ENCODE results near the gene EFCAB14.

DNA sequence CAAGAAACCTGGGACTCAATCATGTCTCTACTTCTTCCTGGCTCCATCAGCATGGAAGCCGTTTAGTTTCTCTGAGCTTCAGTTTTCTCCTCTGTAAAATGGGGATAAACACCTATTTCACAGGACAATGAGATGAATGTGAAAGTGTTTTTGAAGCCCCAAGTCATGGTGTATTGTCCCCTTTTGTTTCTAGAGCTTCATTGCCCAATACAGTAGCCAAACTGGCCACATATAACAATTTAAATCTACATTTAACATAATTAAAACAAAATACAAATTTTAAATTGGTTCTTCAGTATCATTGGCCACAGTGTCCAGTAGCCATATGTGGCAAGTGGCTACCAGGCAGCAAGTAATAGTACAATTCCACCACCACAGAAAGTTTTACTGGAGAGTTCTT lies 2.3 kb upstream of the EFCAB14 start:
- TF ChIP-seq, protein P1, sequence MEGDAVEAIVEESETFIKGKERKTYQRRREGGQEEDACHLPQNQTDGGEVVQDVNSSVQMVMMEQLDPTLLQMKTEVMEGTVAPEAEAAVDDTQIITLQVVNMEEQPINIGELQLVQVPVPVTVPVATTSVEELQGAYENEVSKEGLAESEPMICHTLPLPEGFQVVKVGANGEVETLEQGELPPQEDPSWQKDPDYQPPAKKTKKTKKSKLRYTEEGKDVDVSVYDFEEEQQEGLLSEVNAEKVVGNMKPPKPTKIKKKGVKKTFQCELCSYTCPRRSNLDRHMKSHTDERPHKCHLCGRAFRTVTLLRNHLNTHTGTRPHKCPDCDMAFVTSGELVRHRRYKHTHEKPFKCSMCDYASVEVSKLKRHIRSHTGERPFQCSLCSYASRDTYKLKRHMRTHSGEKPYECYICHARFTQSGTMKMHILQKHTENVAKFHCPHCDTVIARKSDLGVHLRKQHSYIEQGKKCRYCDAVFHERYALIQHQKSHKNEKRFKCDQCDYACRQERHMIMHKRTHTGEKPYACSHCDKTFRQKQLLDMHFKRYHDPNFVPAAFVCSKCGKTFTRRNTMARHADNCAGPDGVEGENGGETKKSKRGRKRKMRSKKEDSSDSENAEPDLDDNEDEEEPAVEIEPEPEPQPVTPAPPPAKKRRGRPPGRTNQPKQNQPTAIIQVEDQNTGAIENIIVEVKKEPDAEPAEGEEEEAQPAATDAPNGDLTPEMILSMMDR (IDR thresholded peaks at IDR 0.05): no peak
- TF ChIP-seq POLR2AphosphoS5 (IDR thresholded peaks at IDR 0.05): no peak
- no peak for TF ChIP-seq POLR2A (IDR thresholded peaks at IDR 0.05)
- TF ChIP-seq EP300 (IDR thresholded peaks at IDR 0.05): no peak
